Measurements from ENCODE around the gene ALG9.

DNA sequence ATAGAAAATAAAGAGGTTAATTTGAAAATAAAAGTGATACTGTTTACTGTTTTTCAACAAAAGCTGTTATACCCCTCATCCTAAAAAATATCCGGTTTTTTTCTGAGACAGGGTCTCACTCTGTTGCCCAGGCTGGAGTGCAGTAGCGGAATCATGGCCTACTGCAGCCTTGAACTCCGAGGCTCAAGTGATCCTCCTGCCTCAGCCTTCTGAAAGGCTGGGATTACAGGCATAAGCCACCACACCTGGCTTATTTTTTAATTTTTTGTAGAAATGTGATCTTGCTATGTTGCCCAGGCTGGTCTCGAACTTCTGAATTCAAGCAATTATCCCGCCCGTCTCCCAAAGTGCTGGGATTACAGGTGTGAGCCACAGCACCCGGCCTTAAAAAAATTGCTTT, 35.7 kb downstream of the ALG9 start:
- TF ChIP-seq, protein P1, sequence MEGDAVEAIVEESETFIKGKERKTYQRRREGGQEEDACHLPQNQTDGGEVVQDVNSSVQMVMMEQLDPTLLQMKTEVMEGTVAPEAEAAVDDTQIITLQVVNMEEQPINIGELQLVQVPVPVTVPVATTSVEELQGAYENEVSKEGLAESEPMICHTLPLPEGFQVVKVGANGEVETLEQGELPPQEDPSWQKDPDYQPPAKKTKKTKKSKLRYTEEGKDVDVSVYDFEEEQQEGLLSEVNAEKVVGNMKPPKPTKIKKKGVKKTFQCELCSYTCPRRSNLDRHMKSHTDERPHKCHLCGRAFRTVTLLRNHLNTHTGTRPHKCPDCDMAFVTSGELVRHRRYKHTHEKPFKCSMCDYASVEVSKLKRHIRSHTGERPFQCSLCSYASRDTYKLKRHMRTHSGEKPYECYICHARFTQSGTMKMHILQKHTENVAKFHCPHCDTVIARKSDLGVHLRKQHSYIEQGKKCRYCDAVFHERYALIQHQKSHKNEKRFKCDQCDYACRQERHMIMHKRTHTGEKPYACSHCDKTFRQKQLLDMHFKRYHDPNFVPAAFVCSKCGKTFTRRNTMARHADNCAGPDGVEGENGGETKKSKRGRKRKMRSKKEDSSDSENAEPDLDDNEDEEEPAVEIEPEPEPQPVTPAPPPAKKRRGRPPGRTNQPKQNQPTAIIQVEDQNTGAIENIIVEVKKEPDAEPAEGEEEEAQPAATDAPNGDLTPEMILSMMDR (IDR thresholded peaks at IDR 0.05; ENCODE audit: low read depth, low read length), result no peak
- TF ChIP-seq POLR2A (IDR thresholded peaks at IDR 0.05; ENCODE audit: extremely low read depth, insufficient read length), result no peak
